Measurements from ENCODE around the gene PPP1R7. TPM values are rescaled to one million over a fixed set of nuclear protein-coding genes. Genes with fewer than 3 reads are reported as not detected.

Gene PPP1R7
- polyA plus RNA-seq, 1 of the 3 experiments (the other 2 are of a cell fraction) = 56.9 TPM

- H3K4me2 ChIP-seq = no peak overlapping the region
- no peaks in the 10 kb centered on the region for H3K9me3 ChIP-seq
- H4K20me1 ChIP-seq (ENCODE audit: insufficient read depth) = no peaks in the 10 kb centered on the region
- H3F3A ChIP-seq (replicated peaks; ENCODE audit: insufficient read depth) = no peaks in the 10 kb centered on the region
- no peaks in the 10 kb centered on the region for H3K9me2 ChIP-seq
- no peaks in the 10 kb centered on the region for H3K27me3 ChIP-seq (ENCODE audit: insufficient read depth)
- no peak for DNase-seq
- WGBS (ENCODE audit: low lambda C conversion rate) = 78% methylated on average over 4 of the region's 4 CpGs
- H3K9ac ChIP-seq = no peak overlapping the region
- CTCF ChIA-PET = interaction anchor here (1.2 to 1.3 kb wide), 2 partner anchors 47 to 339 kb away, joined by 3 read pairs; no protein-coding TSS in a partner anchor
- no peak overlapping the region for H3K27ac ChIP-seq (ENCODE audit: low read depth in 2 of 2, low read length in 1 of 2)
- H3K4me3 ChIP-seq (ENCODE audit: low read depth in 2 of 2, low read length in 1 of 2) = no peak overlapping the region
- POLR2A ChIA-PET = interaction anchor here (0.6 kb wide), 1 partner anchor 288 kb away, joined by 3 read pairs; no protein-coding TSS in a partner anchor
- no peak overlapping the region for H2AFZ ChIP-seq (ENCODE audit: low read depth)
- TF ChIP-seq TAF1 (IDR thresholded peaks at IDR 0.05; ENCODE audit: borderline replicate concordance, low read depth, low read length) (no peak), SMC3 (IDR thresholded peaks at IDR 0.05; ENCODE audit: low read depth, low read length) (no peak), YY1 (IDR thresholded peaks at IDR 0.05; ENCODE audit: low read depth) (no peak), POLR2AphosphoS5 (IDR thresholded peaks at IDR 0.05; ENCODE audit: low read depth, low read length) (no peak), FOXM1 (IDR thresholded peaks at IDR 0.05; ENCODE audit: low read depth) (no peak), RAD21 (IDR thresholded peaks at IDR 0.05; ENCODE audit: low read length) (no peak), RCOR1 (IDR thresholded peaks at IDR 0.05; ENCODE audit: low read length) (no peak), MEF2A (IDR thresholded peaks at IDR 0.05; ENCODE audit: borderline replicate concordance, low read depth) (no peak)
- H3K4me1 ChIP-seq (ENCODE audit: control insufficient read depth in 1 of 2, insufficient read depth in 2 of 2, low read depth in 1 of 2, low read length in 1 of 2) = peaks cover 0 to 5% of the 10 kb centered on the region in 2 experiments; a peak in 1 of 4 replicates
- peaks cover 5 to 6% of the 10 kb centered on the region in 2 experiments for H3K36me3 ChIP-seq (replicated peaks in 1 of 2; ENCODE audit: control insufficient read depth in 1 of 2, insufficient read depth in 2 of 2, low read length in 1 of 2)
- no peaks in the 10 kb centered on the region for H3K79me2 ChIP-seq (ENCODE audit: insufficient read depth)
These were observed 28.7 kb downstream of the PPP1R7 start for GRCh38 chr2:241178961-241179360.

DNA sequence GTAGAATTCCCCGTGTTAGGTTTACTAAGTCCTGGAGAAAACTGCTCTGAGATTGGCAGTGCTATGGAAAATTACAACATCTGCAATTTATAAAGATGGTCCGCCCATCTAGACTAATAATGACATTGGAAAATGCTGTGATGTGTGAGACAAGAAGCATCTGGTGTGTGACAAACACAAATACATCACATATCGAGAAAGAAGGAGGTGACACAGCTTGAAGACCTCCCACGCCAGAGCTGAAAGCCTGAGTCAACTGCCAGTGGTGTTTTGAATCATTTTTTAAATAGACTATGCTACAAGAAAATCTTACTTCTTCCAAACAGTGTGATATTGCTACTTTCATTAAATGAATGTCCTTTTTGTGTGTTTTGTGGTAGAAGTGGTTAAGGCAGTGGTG lies 29.6 kb downstream of the PPP1R7 start:
- no peak overlapping the region for H2AFZ ChIP-seq (ENCODE audit: low read depth)
- H3K36me3 ChIP-seq (replicated peaks in 1 of 2; ENCODE audit: control insufficient read depth in 1 of 2, insufficient read depth in 2 of 2, low read length in 1 of 2) = peaks cover 5 to 6% of the 10 kb centered on the region in 2 experiments
- 80% methylated on average over 4 of the region's 4 CpGs for WGBS (ENCODE audit: low lambda C conversion rate)
- no peaks in the 10 kb centered on the region for H4K20me1 ChIP-seq (ENCODE audit: insufficient read depth)
- H3K4me2 ChIP-seq = no peak overlapping the region
- H3K4me1 ChIP-seq (ENCODE audit: control insufficient read depth in 1 of 2, insufficient read depth in 2 of 2, low read depth in 1 of 2, low read length in 1 of 2) = peaks cover 0 to 5% of the 10 kb centered on the region in 2 experiments; a peak in 1 of 4 replicates
- no peaks in the 10 kb centered on the region for H3F3A ChIP-seq (replicated peaks; ENCODE audit: insufficient read depth)
- TF ChIP-seq MEF2A (IDR thresholded peaks at IDR 0.05; ENCODE audit: borderline replicate concordance, low read depth) = no peak
- TF ChIP-seq, protein P1, sequence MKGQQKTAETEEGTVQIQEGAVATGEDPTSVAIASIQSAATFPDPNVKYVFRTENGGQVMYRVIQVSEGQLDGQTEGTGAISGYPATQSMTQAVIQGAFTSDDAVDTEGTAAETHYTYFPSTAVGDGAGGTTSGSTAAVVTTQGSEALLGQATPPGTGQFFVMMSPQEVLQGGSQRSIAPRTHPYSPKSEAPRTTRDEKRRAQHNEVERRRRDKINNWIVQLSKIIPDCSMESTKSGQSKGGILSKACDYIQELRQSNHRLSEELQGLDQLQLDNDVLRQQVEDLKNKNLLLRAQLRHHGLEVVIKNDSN (IDR thresholded peaks at IDR 0.05; ENCODE audit: borderline replicate concordance, low read depth) = no peak
- no peak for TF ChIP-seq RAD21 (IDR thresholded peaks at IDR 0.05; ENCODE audit: low read length)
- TF ChIP-seq FOXJ3 (CRISPR knock-in tag; IDR thresholded peaks at IDR 0.05) = no peak
- no peak for TF ChIP-seq TEAD4 (IDR thresholded peaks at IDR 0.05; ENCODE audit: borderline replicate concordance, insufficient read depth)
- no peak for DNase-seq
- POLR2A ChIA-PET = interaction anchor here (0.6 kb wide), 1 partner anchor 31 kb away, joined by 3 read pairs; no protein-coding TSS in a partner anchor
- H3K27me3 ChIP-seq (ENCODE audit: insufficient read depth) = no peaks in the 10 kb centered on the region
- no peak overlapping the region for H3K27ac ChIP-seq (ENCODE audit: low read depth in 2 of 2, low read length in 1 of 2)
- no peak overlapping the region for H3K9ac ChIP-seq
- H3K9me2 ChIP-seq = no peaks in the 10 kb centered on the region
- no peaks in the 10 kb centered on the region for H3K79me2 ChIP-seq (ENCODE audit: insufficient read depth)
- H3K9me3 ChIP-seq = no peaks in the 10 kb centered on the region
- no peak overlapping the region for H3K4me3 ChIP-seq (ENCODE audit: low read depth in 2 of 2, low read length in 1 of 2)
- CTCF ChIA-PET = interaction anchor here (1.3 kb wide), 1 partner anchor 340 kb away, joined by 3 read pairs; no protein-coding TSS in a partner anchor

DNA sequence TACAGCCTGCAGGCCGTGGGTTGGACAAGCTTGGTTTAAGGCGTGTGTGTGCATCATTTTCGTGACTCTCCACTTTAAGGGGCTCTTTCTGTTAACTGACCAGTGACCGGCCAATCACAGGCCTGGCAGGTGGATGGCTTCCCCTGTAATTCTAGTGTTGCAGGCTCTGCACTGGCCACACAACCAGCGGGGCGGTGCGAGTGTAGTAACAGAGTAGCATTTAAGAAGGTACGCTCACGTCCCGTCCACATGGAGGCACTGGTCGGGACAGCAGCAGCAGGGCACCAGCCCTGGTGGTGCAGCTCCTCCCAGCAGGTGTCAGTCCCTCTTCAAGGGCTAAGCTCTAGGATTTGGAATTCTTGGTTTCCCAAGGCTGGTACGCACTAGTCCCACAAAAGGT lies 30.2 kb downstream of the PPP1R7 start:
- H3K9me3 ChIP-seq = no peaks in the 10 kb centered on the region
- H3K4me3 ChIP-seq (ENCODE audit: low read depth in 2 of 2, low read length in 1 of 2) = no peak overlapping the region
- peaks cover 0 to 5% of the 10 kb centered on the region in 2 experiments; a peak in 1 of 4 replicates for H3K4me1 ChIP-seq (ENCODE audit: control insufficient read depth in 1 of 2, insufficient read depth in 2 of 2, low read depth in 1 of 2, low read length in 1 of 2)
- H3K36me3 ChIP-seq (replicated peaks in 1 of 2; ENCODE audit: control insufficient read depth in 1 of 2, insufficient read depth in 2 of 2, low read length in 1 of 2) = peaks cover 3 to 6% of the 10 kb centered on the region in 2 experiments
- ChIA-PET CTCF (no interaction called here), POLR2A (interaction anchor here (0.6 kb wide), 1 partner anchor 30 kb away, joined by 3 read pairs; no protein-coding TSS in a partner anchor)
- H4K20me1 ChIP-seq (ENCODE audit: insufficient read depth) = no peaks in the 10 kb centered on the region
- H3K9ac ChIP-seq = no peak overlapping the region
- 98% methylated on average over 7 of the region's 12 CpGs for WGBS (ENCODE audit: low lambda C conversion rate)
- no peak for DNase-seq
- no peaks in the 10 kb centered on the region for H3K27me3 ChIP-seq (ENCODE audit: insufficient read depth)
- no peaks in the 10 kb centered on the region for H3K79me2 ChIP-seq (ENCODE audit: insufficient read depth)
- H3K27ac ChIP-seq (ENCODE audit: low read depth in 2 of 2, low read length in 1 of 2) = no peak overlapping the region
- no peak overlapping the region for H3K4me2 ChIP-seq
- no peak overlapping the region for H2AFZ ChIP-seq (ENCODE audit: low read depth)
- H3F3A ChIP-seq (replicated peaks; ENCODE audit: insufficient read depth) = no peaks in the 10 kb centered on the region
- no peaks in the 10 kb centered on the region for H3K9me2 ChIP-seq
- TF ChIP-seq EP300 (IDR thresholded peaks at IDR 0.05; ENCODE audit: borderline replicate concordance in 1 of 2, low read depth in 1 of 2, low read length in 1 of 2) (no peak), FOXM1 (IDR thresholded peaks at IDR 0.05; ENCODE audit: low read depth) (no peak), TEAD4 (IDR thresholded peaks at IDR 0.05; ENCODE audit: borderline replicate concordance, insufficient read depth) (no peak), EZH2phosphoT487 (IDR thresholded peaks at IDR 0.05; ENCODE audit: borderline replicate concordance, low read depth) (no peak), MXI1 (IDR thresholded peaks at IDR 0.05; ENCODE audit: low read depth, low read length) (no peak), RAD21 (IDR thresholded peaks at IDR 0.05; ENCODE audit: low read length) (no peak), JUND (IDR thresholded peaks at IDR 0.05) (no peak), RFX5 (IDR thresholded peaks at IDR 0.05; ENCODE audit: low read length) (no peak), CHD2 (IDR thresholded peaks at IDR 0.05; ENCODE audit: low read length, partially characterized antibody) (no peak)
- TF ChIP-seq, protein P2, sequence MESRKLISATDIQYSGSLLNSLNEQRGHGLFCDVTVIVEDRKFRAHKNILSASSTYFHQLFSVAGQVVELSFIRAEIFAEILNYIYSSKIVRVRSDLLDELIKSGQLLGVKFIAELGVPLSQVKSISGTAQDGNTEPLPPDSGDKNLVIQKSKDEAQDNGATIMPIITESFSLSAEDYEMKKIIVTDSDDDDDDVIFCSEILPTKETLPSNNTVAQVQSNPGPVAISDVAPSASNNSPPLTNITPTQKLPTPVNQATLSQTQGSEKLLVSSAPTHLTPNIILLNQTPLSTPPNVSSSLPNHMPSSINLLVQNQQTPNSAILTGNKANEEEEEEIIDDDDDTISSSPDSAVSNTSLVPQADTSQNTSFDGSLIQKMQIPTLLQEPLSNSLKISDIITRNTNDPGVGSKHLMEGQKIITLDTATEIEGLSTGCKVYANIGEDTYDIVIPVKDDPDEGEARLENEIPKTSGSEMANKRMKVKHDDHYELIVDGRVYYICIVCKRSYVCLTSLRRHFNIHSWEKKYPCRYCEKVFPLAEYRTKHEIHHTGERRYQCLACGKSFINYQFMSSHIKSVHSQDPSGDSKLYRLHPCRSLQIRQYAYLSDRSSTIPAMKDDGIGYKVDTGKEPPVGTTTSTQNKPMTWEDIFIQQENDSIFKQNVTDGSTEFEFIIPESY (IDR thresholded peaks at IDR 0.05; ENCODE audit: borderline replicate concordance, low read depth) = no peak
- TF ChIP-seq, protein P3, sequence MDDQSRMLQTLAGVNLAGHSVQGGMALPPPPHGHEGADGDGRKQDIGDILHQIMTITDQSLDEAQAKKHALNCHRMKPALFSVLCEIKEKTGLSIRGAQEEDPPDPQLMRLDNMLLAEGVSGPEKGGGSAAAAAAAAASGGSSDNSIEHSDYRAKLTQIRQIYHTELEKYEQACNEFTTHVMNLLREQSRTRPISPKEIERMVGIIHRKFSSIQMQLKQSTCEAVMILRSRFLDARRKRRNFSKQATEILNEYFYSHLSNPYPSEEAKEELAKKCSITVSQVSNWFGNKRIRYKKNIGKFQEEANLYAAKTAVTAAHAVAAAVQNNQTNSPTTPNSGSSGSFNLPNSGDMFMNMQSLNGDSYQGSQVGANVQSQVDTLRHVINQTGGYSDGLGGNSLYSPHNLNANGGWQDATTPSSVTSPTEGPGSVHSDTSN (IDR thresholded peaks at IDR 0.05) = no peak
